GM19043 (cell line): Measurements from ENCODE around the gene NKAP.
"Not testable (repeated sequence)": the region's sequence is repeated elsewhere in the genome, so short reads cannot be mapped to it uniquely, and the experiment has no call there.

Experiments
- ATAC-seq: cut with Tn5 transposase; IDR thresholded peaks from one replicate; pipeline ENCODE4 v1.9.1; 2021; ENCODE audit warnings: low read depth; ENCODE audit not compliant: unreplicated experiment

NKAP gene

DNA sequence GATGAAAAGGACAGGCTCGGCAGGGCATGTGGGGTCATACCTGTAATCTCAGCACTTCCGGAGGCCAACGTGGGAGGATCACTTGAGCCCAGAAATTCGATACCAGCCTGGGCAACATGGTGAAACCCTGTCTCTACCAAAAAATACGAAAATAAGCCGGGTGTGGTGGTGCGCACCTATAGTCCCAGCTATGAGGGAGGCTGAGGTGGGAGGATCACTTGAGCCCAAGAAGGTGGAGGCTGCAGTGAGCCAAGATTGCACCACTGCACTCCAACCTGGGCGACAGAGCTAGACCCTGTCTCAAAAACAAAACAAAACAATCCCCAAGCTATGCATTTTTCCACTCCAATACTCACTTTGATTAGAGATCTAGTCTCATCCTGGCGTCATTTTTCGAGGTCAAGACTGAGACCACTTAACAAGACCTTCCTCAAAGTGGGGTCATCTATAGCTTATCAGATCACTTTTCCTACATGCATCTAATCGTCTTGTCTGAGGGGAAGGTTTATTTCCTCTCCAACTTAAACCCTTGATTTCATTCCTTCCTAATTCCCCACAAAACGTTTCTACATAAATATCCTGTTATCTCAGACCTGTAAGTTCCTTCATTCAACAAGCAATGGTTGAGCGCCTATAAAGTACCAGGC lies 1.3 kb downstream of the NKAP start:
- ATAC-seq: no peak

GRCh38 chrX:119941336-119941735 lies 2.2 kb downstream of the NKAP start:
- no peak for ATAC-seq

DNA sequence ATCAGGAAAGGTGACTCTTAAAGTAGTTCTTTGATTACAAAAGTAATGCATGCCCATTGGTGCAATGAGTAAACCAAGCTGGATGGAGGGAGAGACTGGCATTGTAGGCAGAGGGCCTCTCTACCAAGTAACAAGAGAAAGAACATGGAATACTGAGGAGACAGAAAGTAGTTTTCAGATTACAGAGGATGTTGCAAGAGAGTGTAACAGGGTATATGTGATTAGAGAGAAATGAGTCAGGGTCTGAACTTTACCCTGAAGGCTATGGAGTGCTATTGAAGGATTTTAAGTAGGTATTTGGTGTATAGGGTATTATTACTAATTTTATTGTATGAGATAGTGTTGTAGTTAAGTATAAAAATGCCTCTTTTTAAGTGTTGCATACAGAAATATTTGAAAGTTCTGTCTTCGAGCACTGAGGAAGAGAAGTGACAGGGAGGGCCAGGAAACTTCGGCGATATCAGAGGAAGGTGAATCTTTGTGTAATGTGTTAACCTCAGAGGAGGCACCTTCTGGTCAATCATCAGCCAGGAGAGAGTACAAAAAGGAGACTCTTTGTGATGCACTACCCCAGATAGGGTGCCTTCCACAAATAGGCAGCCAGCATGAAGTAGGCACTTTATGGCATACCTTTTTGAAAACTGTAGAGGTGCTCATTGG lies 8.2 kb downstream of the NKAP start:
- ATAC-seq: no peak

DNA sequence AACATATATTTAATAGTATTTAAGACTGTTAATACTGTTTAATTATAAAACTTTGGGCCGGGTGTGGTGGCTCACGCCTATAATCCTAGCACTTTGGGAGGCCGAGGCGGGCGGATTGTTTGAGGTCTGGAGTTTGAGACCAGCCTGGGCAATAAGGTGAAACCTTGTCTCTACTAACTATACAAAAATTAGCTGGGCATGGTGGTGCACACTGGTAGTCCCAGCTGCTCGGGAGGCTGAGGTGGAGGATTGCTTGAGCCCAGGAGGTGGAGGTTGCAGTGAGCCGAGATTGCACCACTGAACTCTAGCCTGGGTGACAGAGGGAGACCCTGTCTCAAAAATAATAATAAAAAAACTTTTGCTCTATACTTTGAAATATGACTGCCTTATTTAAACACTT lies 21.2 kb downstream of the NKAP start:
- ATAC-seq: not testable (repeated sequence)

DNA sequence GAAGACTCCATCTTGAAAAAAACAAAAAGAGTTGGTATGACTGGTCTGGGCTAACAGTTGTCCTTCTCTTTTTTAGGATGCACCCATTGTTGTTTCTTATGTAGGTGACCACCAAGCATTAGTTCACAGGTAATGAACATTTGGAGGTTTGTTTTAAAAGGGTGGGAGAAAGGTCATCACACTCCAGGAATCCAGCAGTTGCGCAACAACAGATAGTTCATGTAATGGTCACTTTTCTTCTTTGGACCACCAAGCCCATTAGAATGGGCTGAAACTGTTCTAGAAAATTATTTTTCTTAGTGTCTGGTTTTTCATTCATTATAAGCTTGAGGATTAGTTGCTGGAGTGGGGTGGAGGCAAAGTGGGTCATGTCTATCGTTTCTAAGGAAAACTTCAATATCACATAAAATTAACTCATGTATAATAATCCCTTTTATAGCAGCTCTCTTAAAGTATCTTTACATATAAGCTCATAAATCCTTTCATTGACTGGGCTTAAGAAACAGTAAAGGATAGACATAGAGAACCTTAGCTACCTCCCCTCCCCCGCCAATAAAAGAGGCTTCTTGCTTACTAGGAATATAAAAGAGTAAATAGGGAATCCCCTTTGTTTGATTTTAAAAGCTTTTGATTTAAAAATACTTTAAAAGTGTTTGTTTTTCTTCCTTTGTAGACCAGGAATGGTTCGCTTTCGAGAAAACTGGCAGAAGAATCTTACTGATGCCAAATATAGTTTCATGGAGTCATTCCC lies 23.5 kb downstream of the NKAP start:
- ATAC-seq: no peak

DNA sequence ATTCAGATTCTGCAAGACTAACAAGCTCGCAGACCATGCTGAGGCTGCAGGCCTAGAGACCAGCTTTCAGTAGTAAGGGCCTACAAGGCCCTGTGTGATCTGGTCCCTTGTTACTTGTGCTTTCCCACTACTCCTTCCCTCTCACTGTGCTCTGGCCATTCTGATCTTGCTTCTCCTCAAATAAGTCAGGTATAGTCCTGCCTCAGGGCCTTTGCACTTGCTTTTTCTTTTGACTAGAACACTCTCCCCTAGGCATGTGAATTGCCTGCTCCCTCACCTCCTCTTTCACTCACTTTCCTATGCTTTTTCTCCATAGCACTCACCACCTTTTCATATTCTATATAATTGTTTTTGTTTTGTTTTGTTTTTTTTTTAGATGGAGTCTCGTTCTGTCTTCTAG lies 25.7 kb downstream of the NKAP start:
- ATAC-seq: no peak

- no peak for ATAC-seq
Measured at GRCh38 chrX:119916310-119916709, 27.2 kb downstream of the NKAP start.

- ATAC-seq: no peak
Measured at GRCh38 chrX:119900976-119901375, 42.6 kb downstream of the NKAP start.

DNA sequence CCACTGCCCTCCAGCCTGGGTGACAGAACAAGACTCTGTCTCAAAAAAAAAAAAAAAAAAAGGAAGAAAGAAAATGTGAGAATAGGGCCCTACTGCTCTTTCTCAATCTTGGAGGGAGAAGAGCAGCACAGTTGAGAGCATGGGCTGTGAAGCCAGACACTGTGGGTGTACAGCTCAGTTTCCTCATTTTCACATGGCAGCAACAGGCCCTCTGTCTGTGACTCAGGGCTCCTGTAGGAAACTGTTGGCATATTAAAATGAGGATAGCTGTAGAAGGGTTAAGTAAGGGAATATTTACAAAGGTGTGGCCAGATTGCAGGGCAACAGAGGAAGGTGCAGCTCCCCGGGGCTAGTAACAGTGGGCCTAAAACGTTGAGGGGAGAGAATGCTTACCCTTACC lies 44.4 kb downstream of the NKAP start:
- ATAC-seq: no peak

DNA sequence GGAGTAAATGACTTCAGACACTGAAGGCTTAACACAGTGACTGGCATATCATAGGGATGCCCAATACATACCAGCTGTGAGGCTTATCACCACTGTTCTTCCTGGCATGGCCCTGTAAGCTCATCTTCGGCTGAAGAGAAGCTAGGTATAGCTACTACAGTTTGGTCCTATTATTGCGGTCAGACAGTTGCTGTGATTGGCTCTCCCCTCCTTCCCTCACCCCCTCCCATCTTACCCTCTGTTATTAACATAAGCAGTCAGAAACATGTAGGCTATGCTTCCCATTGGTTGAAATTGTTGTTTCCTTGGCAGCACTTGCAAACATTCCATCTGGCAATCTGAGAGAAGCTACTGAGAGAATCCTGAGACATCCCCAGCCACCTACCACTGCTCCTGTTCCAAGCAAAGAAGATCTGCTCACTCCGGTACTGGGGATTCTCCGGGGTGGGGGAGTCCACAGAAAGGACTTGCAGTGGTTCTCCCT lies 47.7 kb downstream of the NKAP start, which contains the start of gene AKAP14:
Gene AKAP14 (plus strand): TSS at position 51 of the 484 bp plus-strand sequence. CDS start 7,331 bp downstream, outside the sequence.
- no peak for ATAC-seq

GRCh38 chrX:119891961-119892692 lies 51.4 kb downstream of the NKAP start:
- ATAC-seq: not testable (repeated sequence)

GRCh38 chrX:119890626-119891025 lies 52.9 kb downstream of the NKAP start:
- not testable (repeated sequence) for ATAC-seq

DNA sequence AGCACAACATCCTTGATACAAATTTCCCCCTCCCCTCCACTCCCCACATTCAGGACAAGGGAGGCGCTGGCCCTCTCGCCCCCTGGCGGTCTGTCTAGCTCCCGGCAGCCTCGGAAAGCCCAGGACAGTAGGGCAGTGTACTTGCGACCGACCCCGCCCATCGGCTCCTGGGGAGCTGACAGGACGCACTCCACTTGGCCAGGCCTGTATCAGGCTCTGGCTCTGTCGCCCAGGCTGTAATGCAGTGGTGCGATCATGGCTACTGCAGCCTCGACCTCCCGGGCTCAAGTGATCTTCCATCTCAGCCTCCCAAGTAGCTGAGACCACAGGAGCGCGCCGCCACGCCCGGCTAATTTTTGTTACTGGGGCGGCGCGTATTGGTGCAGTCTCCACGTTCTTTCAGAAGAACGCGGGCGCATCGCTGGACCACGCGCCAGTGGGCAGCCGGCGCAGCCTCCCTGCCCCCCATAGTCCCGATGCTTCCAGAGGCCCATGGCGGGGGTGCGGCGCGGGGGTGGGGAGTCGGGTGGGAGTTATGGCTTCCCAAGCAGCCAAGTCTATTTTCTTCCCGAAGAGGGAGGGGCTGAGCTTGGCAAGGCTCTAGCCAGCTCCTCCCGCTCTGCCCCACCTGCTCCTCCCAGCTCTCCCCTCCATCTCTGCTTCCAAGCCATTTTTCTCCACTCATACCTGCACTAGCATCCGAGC lies 55.7 kb downstream of the NKAP start:
- peak; percentile 90 for ATAC-seq

DNA sequence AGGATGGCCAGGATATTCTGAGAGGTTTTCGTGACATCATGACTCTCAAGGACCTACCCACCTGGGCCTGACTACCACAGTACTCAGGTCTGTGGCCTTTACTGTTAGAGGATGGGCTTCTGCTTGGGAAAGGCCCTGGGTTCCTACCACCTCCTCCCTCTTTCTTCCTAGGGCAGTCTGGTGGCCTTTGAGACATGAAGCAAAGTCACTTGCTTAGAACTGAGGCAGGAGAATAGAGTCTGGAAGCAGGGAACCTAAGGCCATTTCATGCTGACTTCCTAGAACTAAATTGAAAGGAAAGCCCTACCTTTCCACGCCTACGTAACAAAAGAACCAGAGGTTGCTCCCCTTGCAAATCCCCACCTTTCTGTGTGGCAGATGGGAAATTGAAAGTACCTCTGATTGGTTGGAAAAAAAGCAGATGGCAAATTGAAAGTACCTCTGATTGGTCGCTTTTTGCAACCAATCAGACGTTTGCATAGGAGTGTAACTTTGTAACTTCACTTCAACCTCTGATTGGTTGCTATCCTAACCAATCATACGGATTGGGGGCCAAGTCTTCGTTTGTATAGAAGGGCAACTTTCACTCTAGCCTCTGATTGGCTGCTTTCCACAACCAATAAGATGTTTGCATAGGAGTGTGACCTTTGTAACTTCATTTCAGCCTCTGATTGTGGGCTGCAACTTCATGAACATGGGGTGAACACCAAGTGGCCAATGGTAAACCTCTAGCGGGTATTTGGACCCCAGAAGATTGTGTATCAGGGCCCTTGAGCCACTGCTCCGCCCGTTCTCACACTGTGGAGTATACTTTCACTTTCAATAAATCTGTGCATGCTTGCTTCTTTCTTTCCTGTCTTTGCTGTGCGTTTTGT lies 57.8 kb downstream of the NKAP start:
- ATAC-seq: no peak

GRCh38 chrX:119880552-119881437 lies 62.8 kb downstream of the NKAP start:
- peak; percentile 67 for ATAC-seq

GRCh38 chrX:119880076-119880475 lies 63.5 kb downstream of the NKAP start:
- peak; percentile 65 for ATAC-seq

GRCh38 chrX:119878740-119879139 lies 64.8 kb downstream of the NKAP start:
- no peak for ATAC-seq
